Liver (tissue), 9 donors: ENCODE results near the gene ROBO2. TPM values are rescaled to one million over a fixed set of nuclear protein-coding genes. Genes with fewer than 3 reads are reported as not detected.

Experiments used
- DNase-seq: peaks from one replicate; pipeline ENCODE4 v3.0.0-alpha.2; 2017; ENCODE audit warnings: low spot score
- H3K27ac ChIP-seq, 2 donors: one replicate each; pipeline ENCODE4 v1.7.0; 2013; ENCODE audit warnings: inconsistent platforms in 2 of 2, low read length in 2 of 2, control low read depth in 1 of 2, low read depth in 1 of 2, mild to moderate bottlenecking in 1 of 2
- H3K27me3 ChIP-seq, 4 donors: one replicate each; pipeline versions ENCODE4 v1.6.1 to v1.7.0; 2013; ENCODE audit warnings: low read length in 3 of 4, inconsistent platforms in 1 of 4, mild to moderate bottlenecking in 1 of 4, moderate library complexity in 1 of 4; ENCODE audit not compliant: control insufficient read depth in 4 of 4, insufficient read depth in 4 of 4
- H3K36me3 ChIP-seq, 4 donors: one replicate each; pipeline versions ENCODE4 v1.6.1 to v1.7.0; 2013; ENCODE audit warnings: low read length in 3 of 4, mild to moderate bottlenecking in 3 of 4, low read depth in 1 of 4, moderate library complexity in 1 of 4; ENCODE audit not compliant: control insufficient read depth in 4 of 4, insufficient read depth in 3 of 4
- H3K4me1 ChIP-seq, 4 donors: one replicate each; pipeline versions ENCODE4 v1.6.1 to v1.7.0; 2013; ENCODE audit warnings: low read length in 3 of 4, mild to moderate bottlenecking in 3 of 4, moderate library complexity in 1 of 4; ENCODE audit not compliant: control insufficient read depth in 4 of 4, insufficient read depth in 4 of 4
- H3K4me3 ChIP-seq, 3 donors: one replicate each; pipeline versions ENCODE4 v1.6.1 to v1.7.0; 2013; ENCODE audit warnings: low read length in 3 of 3, control low read depth in 1 of 3, low read depth in 1 of 3, mild to moderate bottlenecking in 1 of 3
- H3K9ac ChIP-seq, 2 donors: one replicate each; pipeline ENCODE4 v1.7.0; 2013; ENCODE audit warnings: low read length in 2 of 2, mild to moderate bottlenecking in 2 of 2, moderate library complexity in 2 of 2, control low read depth in 1 of 2, low read depth in 1 of 2
- H3K9me3 ChIP-seq, 4 donors: one replicate each; pipeline versions ENCODE4 v1.6.1 to v1.7.0; 2013; ENCODE audit warnings: low read length in 3 of 4; ENCODE audit not compliant: control insufficient read depth in 4 of 4
- EGR1 ChIP-seq, 2 donors: IDR thresholded peaks; 2 replicates each; pipeline ENCODE4 v1.6.1; 2016 to 2018; ENCODE audit warnings: antibody characterized with exemption in 2 of 2, low read depth in 2 of 2
- FOXA1 ChIP-seq: IDR thresholded peaks from 2 replicates; pipeline ENCODE4 v1.6.1; 2016; ENCODE audit warnings: antibody characterized with exemption
- FOXA2 ChIP-seq: IDR thresholded peaks from 2 replicates; pipeline ENCODE4 v1.6.1; 2016; ENCODE audit warnings: antibody characterized with exemption
- GABPA ChIP-seq, 2 donors: IDR thresholded peaks in 1 of 2; conservative IDR thresholded peaks in 1 of 2; 2 replicates each; pipeline ENCODE4 v1.6.1; 2016; ENCODE audit warnings: antibody characterized with exemption in 2 of 2, mild to moderate bottlenecking in 1 of 2, moderate library complexity in 1 of 2
- HNF4A ChIP-seq, 2 donors: conservative IDR thresholded peaks; 2 replicates each; pipeline ENCODE4 v1.6.1; 2016; ENCODE audit warnings: antibody characterized with exemption in 2 of 2, mild to moderate bottlenecking in 2 of 2
- HNF4G ChIP-seq: IDR thresholded peaks from 2 replicates; pipeline ENCODE4 v1.6.1; 2016; ENCODE audit warnings: antibody characterized with exemption
- JUND ChIP-seq, 2 donors: IDR thresholded peaks; 2 replicates each; pipeline ENCODE4 v1.6.1; 2016; ENCODE audit warnings: antibody characterized with exemption in 2 of 2
- MAX ChIP-seq: IDR thresholded peaks from 2 replicates; pipeline ENCODE4 v1.6.1; 2016; ENCODE audit warnings: antibody characterized with exemption
- NR2F2 ChIP-seq: IDR thresholded peaks from 2 replicates; pipeline ENCODE4 v1.6.1; 2016; ENCODE audit warnings: antibody characterized with exemption
- RAD21 ChIP-seq, 2 donors: IDR thresholded peaks; 2 replicates each; pipeline ENCODE4 v1.6.1; 2016; ENCODE audit warnings: antibody characterized with exemption in 2 of 2, mild to moderate bottlenecking in 2 of 2
- REST ChIP-seq: IDR thresholded peaks from 2 replicates; pipeline ENCODE4 v1.6.1; 2016; ENCODE audit warnings: antibody characterized with exemption, mild to moderate bottlenecking
- RXRA ChIP-seq, 2 donors: IDR thresholded peaks; 2 replicates each; pipeline ENCODE4 v1.6.1; 2017 to 2018; ENCODE audit warnings: antibody characterized with exemption in 2 of 2, mild to moderate bottlenecking in 1 of 2
- SP1 ChIP-seq: IDR thresholded peaks from 2 replicates; pipeline ENCODE4 v1.6.1; 2018; ENCODE audit warnings: antibody characterized with exemption, mild to moderate bottlenecking
- TAF1 ChIP-seq: conservative IDR thresholded peaks from 2 replicates; pipeline ENCODE4 v1.6.1; 2016; ENCODE audit warnings: antibody characterized with exemption, mild to moderate bottlenecking
- YY1 ChIP-seq: IDR thresholded peaks from 2 replicates; pipeline ENCODE4 v1.6.1; 2016; ENCODE audit warnings: antibody characterized with exemption, mild to moderate bottlenecking
- ZBTB33 ChIP-seq: IDR thresholded peaks from 2 replicates; pipeline ENCODE4 v1.6.1; 2016; ENCODE audit warnings: antibody characterized with exemption
- WGBS: extraction: QIAGEN DNeasy Blood & Tissue Kit; methylation state at CpG from one replicate; pipeline ENCODE4 v1.1.7; 2013; 5-methylcytosine and 5-hydroxymethylcytosine counted together
- polyA plus RNA-seq, 2 donors: library from polyadenylated mRNA; stranded (reverse) in 1 of 2; unstranded in 1 of 2; fragments of 200-250 nt in 1 of 2; fragments of >200 nt in 1 of 2; fragmentation: Nextera tagmentation in 1 of 2; extraction: Ambion mirVana in 1 of 2; gene quantifications; one replicate each; pipeline versions ENCODE4 v1.2.1 to v1.2.3, GENCODE V29; 2013 to 2015
- total RNA-seq, 2 donors: library from RNA; depleted of rRNA; stranded (reverse); fragments of >200 nt; gene quantifications; one replicate each; pipeline ENCODE4 v1.2.3, GENCODE V29; 2014
- TF ChIP-seq, protein P1 (sequence below): IDR thresholded peaks from 2 replicates; pipeline ENCODE4 v1.6.1; 2016; ENCODE audit warnings: antibody characterized with exemption
- TF ChIP-seq, protein P2 (sequence below): fragments of 150-350 bp; IDR thresholded peaks from 2 replicates; pipeline ENCODE4 v1.5.1; 2017; ENCODE audit warnings: improper control_type of control experiment, low read depth, low read length; ENCODE audit not compliant: missing input control
- donor health status: healthy.
- donor health status: healthy.
- donor health status: healthy.
- donor health status: healthy.
- donor health status: healthy.

ROBO2 gene
- total and polyA plus RNA-seq, 4 donors, result 0.22 to 19.4 (median 1.1) TPM

- Histone ChIP-seq H3K27me3 (no peaks in the 10 kb centered on the region), H3K4me3 (no peak overlapping the region), H3K9me3 (peaks cover 2 to 10% (median 6%) of the 10 kb centered on the region in 4 donors), H3K27ac (no peak overlapping the region), H3K4me1 (no peaks in the 10 kb centered on the region), H3K36me3 (no peaks in the 10 kb centered on the region), H3K9ac (no peak overlapping the region)
- TF ChIP-seq REST (no peak), NR2F2 (no peak), RAD21 (IDR thresholded peaks at IDR 0.05) (no peak), FOXA1 (no peak), EGR1 (IDR thresholded peaks at IDR 0.05; ENCODE audit: low read depth in 2 of 2) (no peak), JUND (IDR thresholded peaks at IDR 0.05) (no peak), TAF1 (no peak), ZBTB33 (no peak), RXRA (IDR thresholded peaks at IDR 0.05) (no peak), GABPA (IDR thresholded peaks at IDR 0.05 in 1 of 2, conservative IDR thresholded peaks at IDR 0.05 in 1 of 2) (no peak), SP1 (no peak), HNF4A (conservative IDR thresholded peaks at IDR 0.05) (no peak), HNF4G (no peak)
- TF ChIP-seq, protein P1, sequence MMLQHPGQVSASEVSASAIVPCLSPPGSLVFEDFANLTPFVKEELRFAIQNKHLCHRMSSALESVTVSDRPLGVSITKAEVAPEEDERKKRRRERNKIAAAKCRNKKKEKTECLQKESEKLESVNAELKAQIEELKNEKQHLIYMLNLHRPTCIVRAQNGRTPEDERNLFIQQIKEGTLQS, result no peak
- TF ChIP-seq, protein P2, sequence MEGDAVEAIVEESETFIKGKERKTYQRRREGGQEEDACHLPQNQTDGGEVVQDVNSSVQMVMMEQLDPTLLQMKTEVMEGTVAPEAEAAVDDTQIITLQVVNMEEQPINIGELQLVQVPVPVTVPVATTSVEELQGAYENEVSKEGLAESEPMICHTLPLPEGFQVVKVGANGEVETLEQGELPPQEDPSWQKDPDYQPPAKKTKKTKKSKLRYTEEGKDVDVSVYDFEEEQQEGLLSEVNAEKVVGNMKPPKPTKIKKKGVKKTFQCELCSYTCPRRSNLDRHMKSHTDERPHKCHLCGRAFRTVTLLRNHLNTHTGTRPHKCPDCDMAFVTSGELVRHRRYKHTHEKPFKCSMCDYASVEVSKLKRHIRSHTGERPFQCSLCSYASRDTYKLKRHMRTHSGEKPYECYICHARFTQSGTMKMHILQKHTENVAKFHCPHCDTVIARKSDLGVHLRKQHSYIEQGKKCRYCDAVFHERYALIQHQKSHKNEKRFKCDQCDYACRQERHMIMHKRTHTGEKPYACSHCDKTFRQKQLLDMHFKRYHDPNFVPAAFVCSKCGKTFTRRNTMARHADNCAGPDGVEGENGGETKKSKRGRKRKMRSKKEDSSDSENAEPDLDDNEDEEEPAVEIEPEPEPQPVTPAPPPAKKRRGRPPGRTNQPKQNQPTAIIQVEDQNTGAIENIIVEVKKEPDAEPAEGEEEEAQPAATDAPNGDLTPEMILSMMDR, result no peak
- 31% methylated on average over 2 of the region's 2 CpGs for WGBS
- no peak for DNase-seq
These were observed 646.7 kb downstream of the ROBO2 start for GRCh38 chr3:77686560-77686959.

GRCh38 chr3:77687545-77687944 lies 647.6 kb downstream of the ROBO2 start:
- Histone ChIP-seq H3K4me1 (no peaks in the 10 kb centered on the region), H3K27me3 (no peaks in the 10 kb centered on the region), H3K27ac (no peak overlapping the region), H3K4me3 (no peak overlapping the region), H3K9me3 (peaks cover 0 to 1% (median 0%) of the 10 kb centered on the region in 4 donors), H3K36me3 (no peaks in the 10 kb centered on the region), H3K9ac (no peak overlapping the region)
- DNase-seq, result no peak
- TF ChIP-seq ZBTB33 (no peak), YY1 (no peak), MAX (no peak), HNF4G (no peak), EGR1 (IDR thresholded peaks at IDR 0.05; ENCODE audit: low read depth in 2 of 2) (no peak), FOXA2 (no peak), HNF4A (conservative IDR thresholded peaks at IDR 0.05) (no peak), JUND (IDR thresholded peaks at IDR 0.05) (no peak), GABPA (IDR thresholded peaks at IDR 0.05 in 1 of 2, conservative IDR thresholded peaks at IDR 0.05 in 1 of 2) (no peak)
- TF ChIP-seq, protein P1, result no peak
- 41% methylated on average over 3 of the region's 3 CpGs for WGBS
